ENCODE results near the gene LDB1. TPM values are rescaled to one million over a fixed set of nuclear protein-coding genes. Genes with fewer than 3 reads are reported as not detected.
A peak's percentile ranks its signal among the peaks of the same experiment; 100 is the strongest.

The LDB1 gene
- total RNA-seq, 1 donor from 2014 or later, result 32.4 TPM

GRCh38 chr10:102135956-102136526 is 15.9 kb upstream of the LDB1 start:
- no peak for DNase-seq (ENCODE audit: low read depth, low spot score)

- no peak for DNase-seq (ENCODE audit: low read depth, low spot score)
Measured at GRCh38 chr10:102134416-102134815, 14.2 kb upstream of the LDB1 start.

- DNase-seq (ENCODE audit: low read depth, low spot score), result no peak
Measured at GRCh38 chr10:102133373-102134195, 13.4 kb upstream of the LDB1 start.

GRCh38 chr10:102132563-102133372 is 12.6 kb upstream of the LDB1 start, which contains the start of gene PPRC1:
Gene PPRC1 (plus strand): TSS chr10:102133040. CDS start chr10:102133069, 29 bp downstream.
- DNase-seq (ENCODE audit: low read depth, low spot score), result peak; percentile 99

- no peak for DNase-seq (ENCODE audit: low read depth, low spot score)
Measured at GRCh38 chr10:102132193-102132562, 12.0 kb upstream of the LDB1 start.

GRCh38 chr10:102131286-102132170 is 11.4 kb upstream of the LDB1 start:
- DNase-seq (ENCODE audit: low read depth, low spot score), result no peak

- no peak for DNase-seq (ENCODE audit: low read depth, low spot score)
Measured at GRCh38 chr10:102123223-102123622, 3.1 kb upstream of the LDB1 start.

- DNase-seq (ENCODE audit: low read depth, low spot score), result no peak
Measured at GRCh38 chr10:102122450-102122849, 2.3 kb upstream of the LDB1 start.

GRCh38 chr10:102121739-102122372 is 1.7 kb upstream of the LDB1 start:
- DNase-seq (ENCODE audit: low read depth, low spot score), result no peak

GRCh38 chr10:102120991-102121738 is 997 bp upstream of the LDB1 start:
- no peak for DNase-seq (ENCODE audit: low read depth, low spot score)

GRCh38 chr10:102119417-102120141 is 589 bp downstream of the LDB1 start:
- no peak for DNase-seq (ENCODE audit: low read depth, low spot score)

- DNase-seq (ENCODE audit: low read depth, low spot score), result no peak
Measured at GRCh38 chr10:102118867-102119266, 1.3 kb downstream of the LDB1 start.

- no peak for DNase-seq (ENCODE audit: low read depth, low spot score)
Measured at GRCh38 chr10:102117391-102118159, 2.6 kb downstream of the LDB1 start.

- no peak for DNase-seq (ENCODE audit: low read depth, low spot score)
Measured at GRCh38 chr10:102116656-102117055, 3.5 kb downstream of the LDB1 start.

- DNase-seq (ENCODE audit: low read depth, low spot score), result no peak
Measured at GRCh38 chr10:102115775-102116174, 4.4 kb downstream of the LDB1 start.

- no peak for DNase-seq (ENCODE audit: low read depth, low spot score)
Measured at GRCh38 chr10:102114861-102115618, 5.1 kb downstream of the LDB1 start.

GRCh38 chr10:102113956-102114857 is 6.0 kb downstream of the LDB1 start:
- no peak for DNase-seq (ENCODE audit: low read depth, low spot score)
